ENCODE measurements around the gene GGT6.

GGT6 gene

GRCh38 chr17:4540224-4540651 is 20.1 kb downstream of the GGT6 start:
- no peak for DNase-seq (ENCODE audit: low read depth in 2 of 3, low spot score in 1 of 3)

- no peak for DNase-seq (ENCODE audit: low read depth in 2 of 3, low spot score in 1 of 3)
Observed at GRCh38 chr17:4539576-4540223, 20.7 kb downstream of the GGT6 start.

GRCh38 chr17:4539025-4539424 is 21.4 kb downstream of the GGT6 start:
- no peak for DNase-seq (ENCODE audit: low read depth in 2 of 3, low spot score in 1 of 3)

- DNase-seq (ENCODE audit: low read depth in 2 of 3, low spot score in 1 of 3), result no peak
Observed at GRCh38 chr17:4538236-4539002, 22.0 kb downstream of the GGT6 start.

GRCh38 chr17:4537451-4538235 is 22.7 kb downstream of the GGT6 start:
- no peak for DNase-seq (ENCODE audit: low read depth in 2 of 3, low spot score in 1 of 3)

GRCh38 chr17:4536742-4537411 is 23.5 kb downstream of the GGT6 start:
- DNase-seq (ENCODE audit: low read depth in 2 of 3, low spot score in 1 of 3), result no peak

GRCh38 chr17:4536259-4536741 is 24.1 kb downstream of the GGT6 start:
- DNase-seq (ENCODE audit: low read depth in 2 of 3, low spot score in 1 of 3), result no peak

- no peak for DNase-seq (ENCODE audit: low read depth in 2 of 3, low spot score in 1 of 3)
Observed at GRCh38 chr17:4535667-4536258, 24.6 kb downstream of the GGT6 start.

- DNase-seq (ENCODE audit: low read depth in 2 of 3, low spot score in 1 of 3), result no peak
Observed at GRCh38 chr17:4534928-4535666, 25.3 kb downstream of the GGT6 start.

GRCh38 chr17:4534515-4534914 is 25.9 kb downstream of the GGT6 start:
- no peak for DNase-seq (ENCODE audit: low read depth in 2 of 3, low spot score in 1 of 3)

- DNase-seq (ENCODE audit: low read depth in 2 of 3, low spot score in 1 of 3), result no peak
Observed at GRCh38 chr17:4533523-4534504, 26.6 kb downstream of the GGT6 start.

GRCh38 chr17:4532860-4533522 is 27.4 kb downstream of the GGT6 start:
- DNase-seq (ENCODE audit: low read depth in 2 of 3, low spot score in 1 of 3), result no peak

- no peak for DNase-seq (ENCODE audit: low read depth in 2 of 3, low spot score in 1 of 3)
Observed at GRCh38 chr17:4531988-4532736, 28.2 kb downstream of the GGT6 start.

GRCh38 chr17:4530799-4531730 is 29.3 kb downstream of the GGT6 start:
- DNase-seq (ENCODE audit: low read depth in 2 of 3, low spot score in 1 of 3), result no peak

- DNase-seq (ENCODE audit: low read depth in 2 of 3, low spot score in 1 of 3), result no peak
Observed at GRCh38 chr17:4529533-4530152, 30.7 kb downstream of the GGT6 start.

GRCh38 chr17:4527566-4528125 is 32.7 kb downstream of the GGT6 start:
- no peak for DNase-seq (ENCODE audit: low read depth in 2 of 3, low spot score in 1 of 3)
